Activated T-helper 1 cell treated with anti-CD3 and anti-CD28 coated beads, Interleukin-12 subunit alpha, Interleukin-12 subunit beta, Interleukin-2, Interleukin-4 antibody, amounts not matched to agents 30 ng/mL and 10 ng/mL and 1 ng/mL, durations not matched to agents 14 hours and 24 hours and 36 hours (primary cell): ENCODE data around the gene TWIST2. TPM values are rescaled to one million over a fixed set of nuclear protein-coding genes. Genes with fewer than 3 reads are reported as not detected.

Experiments
- DNase-seq: peaks from one replicate; pipeline ENCODE4 v3.0.0; 2021; ENCODE audit warnings: low spot score
- H3K27ac Mint-ChIP-seq: one replicate; pipeline ENCODE4 v1.8.0; 2021; ENCODE audit warnings: mild to moderate bottlenecking, mixed read lengths
- H3K27me3 Mint-ChIP-seq: one replicate; pipeline ENCODE4 v1.8.0; 2022; ENCODE audit warnings: mild to moderate bottlenecking, moderate library complexity, mixed read lengths; ENCODE audit not compliant: insufficient read depth
- H3K36me3 Mint-ChIP-seq: one replicate; pipeline ENCODE4 v1.8.0; 2021; ENCODE audit warnings: low read depth, mixed read lengths
- H3K4me1 Mint-ChIP-seq: one replicate; pipeline ENCODE4 v1.8.0; 2021; ENCODE audit warnings: low read depth, mixed read lengths
- H3K4me3 Mint-ChIP-seq: one replicate; pipeline ENCODE4 v1.8.0; 2021; ENCODE audit warnings: mild to moderate bottlenecking, moderate library complexity, mixed read lengths
- H3K9me3 Mint-ChIP-seq: one replicate; pipeline ENCODE4 v1.8.0; 2021; ENCODE audit warnings: mixed read lengths
- intact Hi-C: fragments of 100-400 bp; cut with micrococcal nuclease; formaldehyde crosslinking; loops from one replicate; pipeline ENCODE4 v1.15.1; 2024
- total RNA-seq: library from RNA; stranded (reverse); gene quantifications from 2 replicates; pipeline ENCODE4 v1.2.3, GENCODE V29; 2022

TWIST2 gene
- total RNA-seq, 1 donor from 2014 or later, result not detected

DNA sequence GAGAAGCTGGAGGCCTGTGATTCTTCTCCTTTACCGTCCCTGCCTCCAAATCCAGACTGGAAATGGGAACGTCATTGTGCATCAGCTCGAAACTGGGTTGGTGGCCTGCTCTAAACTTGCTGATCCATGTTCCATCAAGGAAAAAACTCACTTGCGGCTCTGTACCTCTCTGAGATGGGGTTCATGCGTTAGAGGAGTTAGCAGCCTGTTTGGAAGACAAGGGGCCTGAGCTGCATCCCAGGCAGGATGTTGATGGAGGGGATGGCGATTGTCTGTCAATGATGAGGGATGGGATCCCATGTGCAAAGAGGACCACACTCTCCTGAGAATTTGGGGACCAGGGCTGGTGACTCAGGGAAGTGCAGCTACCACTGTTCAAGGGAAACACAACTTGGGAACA, 26.0 kb downstream of the TWIST2 start:
- DNase-seq, result no peak
- H3K27me3 Mint-ChIP-seq, result peaks cover 3% of the 10 kb centered on the region
- no peak overlapping the region for H3K4me3 Mint-ChIP-seq
- H3K4me1 Mint-ChIP-seq, result no peaks in the 10 kb centered on the region
- no peaks in the 10 kb centered on the region for H3K36me3 Mint-ChIP-seq
- intact Hi-C loops, result no loop called here
- H3K9me3 Mint-ChIP-seq, result no peaks in the 10 kb centered on the region
- no peak overlapping the region for H3K27ac Mint-ChIP-seq

DNA sequence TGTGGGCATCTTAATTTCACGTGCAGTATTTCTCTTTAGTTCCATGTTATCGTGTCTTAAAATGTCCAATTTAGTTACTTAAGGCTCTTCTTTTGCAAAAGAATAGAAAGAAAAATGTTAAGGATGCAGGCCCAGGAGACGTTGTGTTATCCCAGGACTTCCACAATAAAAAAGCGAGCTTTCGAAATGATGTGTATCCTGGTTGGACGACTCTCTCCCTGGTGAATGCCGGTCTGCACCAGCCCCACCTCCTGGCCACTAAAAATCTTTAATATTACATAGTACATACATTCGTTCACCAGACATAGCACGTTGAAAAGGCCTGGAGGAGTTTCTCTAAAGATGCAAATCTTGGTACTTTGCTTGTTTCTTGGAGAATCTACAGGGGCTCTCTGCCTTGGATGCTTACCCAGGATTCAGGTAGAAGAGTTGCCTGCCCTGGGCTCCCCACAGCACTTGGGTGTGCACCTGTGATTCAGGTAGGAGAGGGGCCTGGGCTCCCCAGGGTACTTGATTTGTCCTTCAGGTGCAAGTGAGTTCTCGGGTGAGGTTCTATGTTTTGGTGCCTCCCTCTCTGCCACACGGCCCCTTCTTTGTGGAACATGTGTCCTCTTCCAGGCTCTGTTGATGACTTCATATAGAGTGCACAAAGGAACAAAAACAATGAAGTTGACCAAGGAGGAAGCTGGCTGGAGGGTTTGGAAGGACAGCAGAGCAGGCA, 26.6 kb downstream of the TWIST2 start:
- no peaks in the 10 kb centered on the region for H3K36me3 Mint-ChIP-seq
- peaks cover 3% of the 10 kb centered on the region for H3K27me3 Mint-ChIP-seq
- no peak overlapping the region for H3K27ac Mint-ChIP-seq
- intact Hi-C loops, result no loop called here
- no peaks in the 10 kb centered on the region for H3K4me1 Mint-ChIP-seq
- no peaks in the 10 kb centered on the region for H3K9me3 Mint-ChIP-seq
- no peak overlapping the region for H3K4me3 Mint-ChIP-seq
- no peak for DNase-seq

DNA sequence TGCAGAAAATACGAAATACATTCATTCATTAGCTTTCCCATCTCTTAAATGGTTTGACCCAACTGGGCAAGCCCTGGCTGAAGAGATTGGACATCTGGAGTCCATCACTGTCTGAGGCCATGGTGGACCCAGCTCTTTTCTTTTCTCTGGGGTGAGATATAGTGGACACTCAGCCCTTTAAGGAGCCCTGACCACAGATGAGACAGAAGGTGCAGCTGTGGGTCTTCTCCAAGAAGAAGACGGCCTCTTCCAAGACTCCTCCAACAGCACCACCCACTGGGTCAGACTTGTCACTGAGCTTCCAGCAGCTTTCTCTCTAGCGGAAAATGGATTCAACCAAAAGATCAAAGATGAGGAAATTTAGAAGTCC, 27.2 kb downstream of the TWIST2 start:
- intact Hi-C loops, result no loop called here
- Mint-ChIP-seq H3K4me1 (no peaks in the 10 kb centered on the region), H3K36me3 (no peaks in the 10 kb centered on the region), H3K27me3 (peaks cover 3% of the 10 kb centered on the region), H3K9me3 (no peaks in the 10 kb centered on the region), H3K4me3 (no peak overlapping the region), H3K27ac (no peak overlapping the region)
- no peak for DNase-seq

DNA sequence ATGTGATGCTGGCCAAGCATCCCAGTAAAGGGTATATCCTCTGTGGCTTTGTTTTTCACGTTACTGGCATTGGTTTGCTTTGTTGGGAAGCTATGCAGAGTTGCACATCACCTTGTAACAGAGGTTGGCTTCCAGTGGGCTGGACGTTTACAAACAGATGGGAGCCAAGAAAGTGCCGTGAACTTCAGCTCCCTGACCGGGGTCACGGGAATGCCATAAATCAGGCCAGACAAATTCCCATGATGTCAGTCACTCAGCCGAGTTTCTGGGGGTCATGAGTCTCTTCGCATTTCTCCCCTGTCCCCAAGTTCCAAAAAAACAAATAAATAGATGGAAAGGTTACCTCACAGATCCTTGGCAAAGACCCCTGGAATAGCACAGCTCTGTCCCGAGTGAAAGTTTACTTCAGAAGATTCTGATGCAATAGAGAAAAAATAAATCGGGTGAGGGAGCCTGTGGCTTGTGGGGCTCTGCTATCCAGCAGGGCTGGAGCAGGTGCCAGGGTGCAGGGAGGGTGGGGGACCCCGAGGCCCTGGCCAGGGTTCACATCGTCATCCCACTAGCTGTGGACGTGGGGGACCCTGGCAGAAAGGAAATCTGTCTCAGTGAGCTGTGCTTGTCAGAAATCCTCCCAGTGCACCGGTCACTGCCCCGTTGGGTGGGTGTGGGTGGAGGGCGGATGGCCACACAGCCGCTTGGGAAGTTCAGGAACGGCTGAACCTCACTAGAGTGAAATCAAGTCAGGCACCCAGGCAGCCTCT, 27.8 kb downstream of the TWIST2 start:
- intact Hi-C loops, result no loop called here

DNA sequence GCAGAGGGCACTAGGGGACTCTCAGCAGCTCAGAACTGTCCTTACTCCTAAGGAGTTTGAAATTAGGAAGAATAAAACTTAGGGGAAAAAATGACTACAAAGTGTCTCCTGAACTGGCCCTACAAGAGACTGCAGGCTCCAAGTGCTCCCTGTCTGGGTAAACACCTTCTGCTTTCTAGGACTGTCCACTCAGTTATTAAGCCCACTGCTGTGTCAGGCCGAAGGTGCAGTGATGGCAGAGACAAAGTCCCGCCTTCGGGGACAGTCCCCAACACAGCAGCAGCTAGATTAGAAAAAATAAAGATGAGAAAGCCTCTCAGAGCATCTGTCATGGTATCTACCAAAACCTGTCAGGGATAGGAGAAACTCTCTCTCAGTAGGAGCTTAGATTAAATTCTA, 28.3 kb downstream of the TWIST2 start:
- Mint-ChIP-seq H3K4me3 (no peak overlapping the region), H3K27ac (no peak overlapping the region), H3K9me3 (no peaks in the 10 kb centered on the region), H3K27me3 (peaks cover 3% of the 10 kb centered on the region), H3K36me3 (no peaks in the 10 kb centered on the region), H3K4me1 (no peaks in the 10 kb centered on the region)
- DNase-seq, result no peak
- intact Hi-C loops, result no loop called here

More for the DNA sequence above, 27.8 kb downstream of the TWIST2 start:
- no peaks in the 10 kb centered on the region for H3K36me3 Mint-ChIP-seq
- no peaks in the 10 kb centered on the region for H3K9me3 Mint-ChIP-seq
- H3K4me1 Mint-ChIP-seq, result no peaks in the 10 kb centered on the region
- H3K27me3 Mint-ChIP-seq, result peaks cover 3% of the 10 kb centered on the region
- no peak overlapping the region for H3K27ac Mint-ChIP-seq
- DNase-seq, result no peak
- H3K4me3 Mint-ChIP-seq, result no peak overlapping the region

DNA sequence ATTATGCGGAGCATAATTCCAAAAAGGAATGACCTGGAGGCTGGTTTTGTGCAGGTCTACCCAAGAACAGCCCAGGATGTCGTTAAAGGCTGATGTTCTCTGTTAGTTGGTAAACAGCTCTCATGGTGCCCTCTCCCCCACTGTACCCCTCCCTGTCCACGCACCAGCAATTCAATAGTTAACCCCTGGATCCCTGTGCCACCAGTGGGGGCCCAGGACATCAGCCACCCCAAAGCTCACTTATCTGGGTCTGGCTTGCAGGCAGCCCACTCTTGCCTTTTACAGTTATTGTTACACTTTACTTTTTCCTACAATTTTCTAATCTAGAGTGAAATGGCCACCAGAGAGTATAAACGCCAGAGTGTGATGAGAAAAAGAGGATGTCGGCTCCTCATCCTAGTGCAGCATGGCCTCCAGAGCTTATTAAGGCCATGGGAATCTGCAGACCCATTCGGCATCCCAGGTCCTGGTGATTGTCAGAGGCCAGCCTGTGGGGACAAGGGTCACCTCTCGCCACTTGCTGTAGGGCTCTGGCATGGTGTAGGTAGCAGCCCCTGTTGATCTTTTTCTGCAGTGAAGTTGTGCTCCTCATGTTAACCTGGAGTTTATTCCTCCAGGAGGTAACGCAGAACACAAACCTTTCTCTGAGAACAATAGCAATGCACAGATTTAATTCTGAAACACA, 30.3 kb downstream of the TWIST2 start:
- intact Hi-C loops, result no loop called here
- Mint-ChIP-seq H3K27me3 (peaks cover 3% of the 10 kb centered on the region), H3K4me3 (no peak overlapping the region), H3K9me3 (no peaks in the 10 kb centered on the region), H3K4me1 (no peaks in the 10 kb centered on the region), H3K27ac (no peak overlapping the region), H3K36me3 (no peaks in the 10 kb centered on the region)
- DNase-seq, result no peak

DNA sequence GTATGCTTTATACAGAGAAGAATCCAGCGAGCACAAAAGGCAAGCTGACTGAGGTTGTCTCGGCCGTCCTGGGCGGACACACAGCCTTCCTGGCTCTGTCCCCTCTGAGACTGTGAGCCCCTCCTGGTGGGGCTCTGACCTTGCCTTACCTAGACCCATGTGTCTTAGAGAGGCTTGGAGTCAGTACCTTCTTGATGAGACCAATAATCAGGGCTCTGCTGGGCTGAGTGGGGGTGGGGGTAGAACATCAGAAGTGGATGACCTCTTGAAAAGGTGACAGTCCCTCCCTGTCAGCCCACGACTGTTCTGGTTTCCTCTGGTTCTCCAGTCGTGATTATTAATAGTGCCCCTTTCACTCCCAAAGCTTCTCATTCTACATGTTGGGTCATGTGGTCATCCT, 31.2 kb downstream of the TWIST2 start:
- Mint-ChIP-seq H3K4me3 (no peak overlapping the region), H3K27me3 (peaks cover 3% of the 10 kb centered on the region), H3K27ac (no peak overlapping the region), H3K4me1 (no peaks in the 10 kb centered on the region), H3K36me3 (no peaks in the 10 kb centered on the region), H3K9me3 (no peaks in the 10 kb centered on the region)
- intact Hi-C loops, result no loop called here
- DNase-seq, result no peak

DNA sequence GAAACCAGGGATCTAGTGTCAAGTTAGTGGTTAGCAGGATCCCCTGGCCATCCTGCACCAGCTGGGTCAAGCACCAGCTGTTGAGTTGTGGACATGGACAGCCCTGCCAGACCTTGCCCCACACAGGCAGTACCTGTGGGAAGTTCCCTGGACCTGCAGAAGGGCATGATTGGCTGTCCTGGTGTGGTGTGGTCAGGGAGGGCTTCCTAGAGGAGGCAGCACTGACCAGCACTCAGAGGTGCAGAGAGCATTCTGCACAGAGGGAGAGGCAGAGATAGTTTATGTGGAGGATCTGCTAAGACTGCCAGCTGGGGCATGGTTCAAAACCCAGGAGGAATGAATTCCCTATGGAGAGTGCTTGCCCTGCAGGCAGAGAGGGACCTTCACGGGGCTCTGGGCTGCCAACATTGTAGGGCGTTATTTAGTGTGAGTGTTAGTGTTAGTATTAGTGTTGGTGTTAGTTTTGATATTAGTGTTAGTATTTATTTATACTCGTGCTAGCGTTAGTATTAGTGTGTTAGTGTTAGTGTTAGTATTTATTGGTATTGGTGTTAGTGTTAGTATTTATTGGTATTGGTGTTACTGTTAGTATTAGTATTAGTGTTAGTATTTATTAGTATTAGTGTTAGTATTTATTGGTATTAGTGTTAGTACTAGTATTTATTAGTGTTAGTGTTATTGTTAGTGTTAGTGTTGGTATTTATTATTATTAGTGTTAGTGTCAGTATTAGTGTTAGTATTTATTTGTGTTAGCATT, 31.9 kb downstream of the TWIST2 start:
- no peak overlapping the region for H3K4me3 Mint-ChIP-seq
- peaks cover 3% of the 10 kb centered on the region for H3K27me3 Mint-ChIP-seq
- no peaks in the 10 kb centered on the region for H3K4me1 Mint-ChIP-seq
- H3K27ac Mint-ChIP-seq, result no peak overlapping the region
- no peak for DNase-seq
- intact Hi-C loops, result no loop called here
- H3K9me3 Mint-ChIP-seq, result no peaks in the 10 kb centered on the region
- H3K36me3 Mint-ChIP-seq, result no peaks in the 10 kb centered on the region

DNA sequence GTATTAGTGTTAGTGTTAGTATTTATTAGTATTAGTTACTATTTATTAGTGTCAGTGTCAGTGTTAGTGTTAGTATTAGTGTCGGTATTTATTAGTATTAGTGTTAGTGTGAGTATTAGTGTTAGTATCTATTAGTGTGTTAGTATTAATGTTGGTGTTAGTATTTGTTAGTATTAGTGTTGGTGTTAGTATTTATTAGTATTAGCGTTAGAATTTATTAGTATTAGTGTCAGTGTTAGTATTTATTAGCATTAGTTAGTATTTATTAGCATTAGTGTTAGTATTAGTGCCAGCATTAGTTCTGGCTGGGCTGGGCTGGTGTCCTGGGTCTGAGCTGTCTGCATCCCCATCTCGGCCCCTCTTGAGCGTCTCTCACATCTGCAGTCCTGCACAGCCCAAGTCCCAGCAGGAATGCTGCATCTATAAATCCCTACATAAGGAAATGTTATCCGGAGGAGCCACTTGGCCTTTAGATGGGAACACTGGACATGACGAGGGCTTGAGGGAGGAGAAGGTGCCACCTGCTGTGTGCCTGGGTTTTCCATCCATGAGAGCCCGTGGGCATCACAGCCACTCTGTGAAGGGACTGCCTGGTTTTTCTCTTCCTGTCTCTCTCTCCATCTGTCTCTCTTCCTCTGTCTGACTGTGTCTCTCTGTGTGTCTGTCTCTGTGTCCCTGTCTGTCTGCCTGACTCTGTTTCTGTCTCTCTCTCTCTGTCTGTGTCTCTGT, 33.6 kb downstream of the TWIST2 start:
- peaks cover 3% of the 10 kb centered on the region for H3K27me3 Mint-ChIP-seq
- intact Hi-C loops, result no loop called here
- no peak overlapping the region for H3K27ac Mint-ChIP-seq
- no peak overlapping the region for H3K4me3 Mint-ChIP-seq
- no peak for DNase-seq
- H3K9me3 Mint-ChIP-seq, result no peaks in the 10 kb centered on the region
- no peaks in the 10 kb centered on the region for H3K36me3 Mint-ChIP-seq
- H3K4me1 Mint-ChIP-seq, result no peaks in the 10 kb centered on the region

DNA sequence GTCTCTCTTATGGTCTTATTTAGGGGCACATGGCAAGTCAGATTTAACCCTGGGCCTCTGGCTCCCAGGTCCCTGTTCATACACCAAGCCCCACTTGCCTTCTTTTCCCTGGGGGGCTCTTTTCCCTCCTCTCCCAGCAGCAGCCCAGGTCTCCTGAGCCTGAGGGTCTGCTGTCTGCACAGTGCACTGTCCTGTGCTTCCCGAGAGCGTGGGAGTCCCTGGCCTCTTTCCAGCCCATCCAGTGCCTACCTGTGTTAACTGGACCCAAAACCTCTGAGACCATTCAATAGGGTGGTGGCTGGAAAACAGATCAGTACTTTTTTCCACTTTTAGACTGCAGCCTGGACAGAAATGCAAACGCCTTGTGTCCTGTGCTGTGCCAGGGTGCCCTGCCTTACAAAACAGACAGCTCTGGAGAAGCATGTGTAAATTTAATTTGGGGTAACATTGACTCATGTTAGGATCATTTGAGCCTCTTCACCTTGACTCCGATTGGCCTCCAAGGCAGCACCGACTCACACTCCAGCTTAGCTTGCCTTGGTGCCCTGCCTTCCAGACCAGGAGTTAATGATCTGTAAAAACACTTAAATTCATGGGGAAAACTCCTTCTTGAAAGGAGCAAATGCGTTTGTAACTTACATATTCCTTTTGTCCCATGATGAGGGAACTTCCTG, 34.3 kb downstream of the TWIST2 start:
- H3K27ac Mint-ChIP-seq, result no peak overlapping the region
- H3K4me1 Mint-ChIP-seq, result no peaks in the 10 kb centered on the region
- H3K9me3 Mint-ChIP-seq, result no peaks in the 10 kb centered on the region
- H3K27me3 Mint-ChIP-seq, result no peaks in the 10 kb centered on the region
- H3K36me3 Mint-ChIP-seq, result no peaks in the 10 kb centered on the region
- intact Hi-C loops, result no loop called here
- no peak overlapping the region for H3K4me3 Mint-ChIP-seq
- no peak for DNase-seq

DNA sequence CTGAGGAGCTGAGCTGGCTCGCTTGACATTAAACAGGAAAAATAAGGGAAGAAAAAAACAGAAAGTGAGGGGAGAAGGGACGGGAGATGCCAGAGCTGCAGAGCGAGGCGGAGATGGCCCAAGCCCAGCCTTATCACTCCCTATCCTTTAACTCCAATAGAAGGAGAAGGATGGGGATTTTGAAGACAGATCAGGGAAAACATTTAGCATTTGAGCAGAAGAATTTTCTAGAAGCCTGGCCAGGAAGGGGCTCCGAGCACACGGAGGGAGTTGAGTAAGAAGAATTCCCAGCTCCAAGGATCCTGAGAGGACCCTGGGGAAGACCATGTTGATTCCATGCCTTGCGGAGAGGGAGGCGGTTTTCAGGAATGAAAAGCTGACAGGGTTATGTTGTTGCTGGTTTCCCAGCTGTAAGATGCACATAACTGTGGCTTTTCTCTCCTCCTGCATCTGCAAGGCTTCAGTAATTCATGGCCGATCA, 35.6 kb downstream of the TWIST2 start:
- H3K4me3 Mint-ChIP-seq, result no peak overlapping the region
- intact Hi-C loops, result no loop called here
- H3K36me3 Mint-ChIP-seq, result no peaks in the 10 kb centered on the region
- H3K27me3 Mint-ChIP-seq, result no peaks in the 10 kb centered on the region
- DNase-seq, result no peak
- no peaks in the 10 kb centered on the region for H3K4me1 Mint-ChIP-seq
- H3K27ac Mint-ChIP-seq, result no peak overlapping the region
- no peaks in the 10 kb centered on the region for H3K9me3 Mint-ChIP-seq
